Ascending aorta (tissue), 2 donors: ENCODE measurements around the gene LRP5. TPM values are rescaled to one million over a fixed set of nuclear protein-coding genes. Genes with fewer than 3 reads are reported as not detected.
"Not testable (repeated sequence)": the region's sequence is repeated elsewhere in the genome, so short reads cannot be mapped to it uniquely, and the experiment has no call there.

Source experiments
- DNase-seq, 2 donors: peaks; one replicate each; pipeline ENCODE4 v3.0.0-alpha.2; 2019; ENCODE audit warnings: low spot score in 2 of 2
- H3K27ac ChIP-seq, 2 donors: fragments of 200-600 bp; sonication (generic); one replicate each; pipeline ENCODE4 v1.5.1; 2016 to 2017; ENCODE audit warnings: mild to moderate bottlenecking in 1 of 2
- H3K27me3 ChIP-seq: fragments of 200-600 bp; sonication (generic); one replicate; pipeline ENCODE4 v1.5.1; 2017
- H3K36me3 ChIP-seq, 2 donors: fragments of 200-600 bp; sonication (generic); one replicate each; pipeline ENCODE4 v1.5.1; 2016
- H3K4me1 ChIP-seq, 2 donors: fragments of 200-600 bp; sonication (generic); one replicate each; pipeline ENCODE4 v1.5.1; 2016 to 2017; ENCODE audit warnings: mild to moderate bottlenecking in 1 of 2
- H3K4me3 ChIP-seq, 2 donors: fragments of 200-600 bp; sonication (generic); one replicate each; pipeline ENCODE4 v1.5.1; 2016 to 2017; ENCODE audit warnings: mild to moderate bottlenecking in 1 of 2
- H3K9me3 ChIP-seq, 2 donors: fragments of 200-600 bp; sonication (generic); one replicate each; pipeline ENCODE4 v1.5.1; 2016
- intact Hi-C: fragments of 100-400 bp; cut with DNase I; formaldehyde crosslinking; loops from one replicate; pipeline ENCODE4 v1.15.1; 2023
- total RNA-seq: library from RNA; depleted of rRNA; stranded (reverse); fragments of >200 nt; gene quantifications from one replicate; pipeline ENCODE4 v1.1.0, GENCODE V29; 2016
- TF ChIP-seq, protein P1 (sequence below), 3 experiments: fragments of 200-600 bp in 2 of 3; fragments of 450-650 bp in 1 of 3; sonication (generic) in 2 of 3; IDR thresholded peaks; one replicate each; pipeline ENCODE4 v1.5.1; 2016 to 2019; ENCODE audit warnings: antibody characterized with exemption in 3 of 3, mild to moderate bottlenecking in 1 of 3, moderate library complexity in 1 of 3

LRP5 gene
- total RNA-seq, 1 donor from 2014 or later, result 130 TPM

GRCh38 chr11:68343761-68344256 is 31.4 kb downstream of the LRP5 start:
- no peak for DNase-seq
- Histone ChIP-seq H3K4me1 (peaks cover 20 to 63% of the 10 kb centered on the region in 2 donors), H3K27ac (peak overlapping the region; percentile 79 to 83), H3K36me3 (peaks cover 5 to 6% of the 10 kb centered on the region in 2 donors), H3K27me3 (no peaks in the 10 kb centered on the region), H3K9me3 (no peaks in the 10 kb centered on the region), H3K4me3 (no peak overlapping the region)
- intact Hi-C loops, result loop anchor here (5.0 kb wide), 1 partner anchor 38 kb away; no protein-coding TSS in a partner anchor
- TF ChIP-seq, protein P1, sequence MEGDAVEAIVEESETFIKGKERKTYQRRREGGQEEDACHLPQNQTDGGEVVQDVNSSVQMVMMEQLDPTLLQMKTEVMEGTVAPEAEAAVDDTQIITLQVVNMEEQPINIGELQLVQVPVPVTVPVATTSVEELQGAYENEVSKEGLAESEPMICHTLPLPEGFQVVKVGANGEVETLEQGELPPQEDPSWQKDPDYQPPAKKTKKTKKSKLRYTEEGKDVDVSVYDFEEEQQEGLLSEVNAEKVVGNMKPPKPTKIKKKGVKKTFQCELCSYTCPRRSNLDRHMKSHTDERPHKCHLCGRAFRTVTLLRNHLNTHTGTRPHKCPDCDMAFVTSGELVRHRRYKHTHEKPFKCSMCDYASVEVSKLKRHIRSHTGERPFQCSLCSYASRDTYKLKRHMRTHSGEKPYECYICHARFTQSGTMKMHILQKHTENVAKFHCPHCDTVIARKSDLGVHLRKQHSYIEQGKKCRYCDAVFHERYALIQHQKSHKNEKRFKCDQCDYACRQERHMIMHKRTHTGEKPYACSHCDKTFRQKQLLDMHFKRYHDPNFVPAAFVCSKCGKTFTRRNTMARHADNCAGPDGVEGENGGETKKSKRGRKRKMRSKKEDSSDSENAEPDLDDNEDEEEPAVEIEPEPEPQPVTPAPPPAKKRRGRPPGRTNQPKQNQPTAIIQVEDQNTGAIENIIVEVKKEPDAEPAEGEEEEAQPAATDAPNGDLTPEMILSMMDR (IDR thresholded peaks at IDR 0.05), result no peak

GRCh38 chr11:68344821-68345220 is 32.4 kb downstream of the LRP5 start:
- not testable (repeated sequence) for H3K27ac ChIP-seq, H3K9me3 ChIP-seq, H3K4me3 ChIP-seq, DNase-seq, H3K27me3 ChIP-seq, H3K36me3 ChIP-seq
- peaks cover 20 to 63% of the 10 kb centered on the region in 2 donors for H3K4me1 ChIP-seq
- intact Hi-C loops, result loop anchor here (5.0 kb wide), 1 partner anchor 37 kb away; no protein-coding TSS in a partner anchor

- peaks cover 15 to 64% of the 10 kb centered on the region in 2 donors for H3K4me1 ChIP-seq
- peak overlapping the region; percentile 45 to 61 for H3K27ac ChIP-seq
- TF ChIP-seq, protein P1 (IDR thresholded peaks at IDR 0.05), result no peak
- intact Hi-C loops, result no loop called here
- H3K27me3 ChIP-seq, result no peaks in the 10 kb centered on the region
- H3K4me3 ChIP-seq, result peak overlapping the region in 1 of 2 donors; percentile 27
- peaks cover 8 to 12% of the 10 kb centered on the region in 2 donors for H3K36me3 ChIP-seq
- no peaks in the 10 kb centered on the region for H3K9me3 ChIP-seq
- DNase-seq, result no peak
Observed at GRCh38 chr11:68345776-68346461, 33.5 kb downstream of the LRP5 start.

- peak overlapping the region in 1 of 2 donors; percentile 27 for H3K4me3 ChIP-seq
- H3K9me3 ChIP-seq, result no peaks in the 10 kb centered on the region
- peaks cover 8 to 12% of the 10 kb centered on the region in 2 donors for H3K36me3 ChIP-seq
- H3K4me1 ChIP-seq, result peaks cover 12 to 65% of the 10 kb centered on the region in 2 donors
- peak overlapping the region; percentile 45 to 61 for H3K27ac ChIP-seq
- TF ChIP-seq, protein P1 (IDR thresholded peaks at IDR 0.05), result no peak
- no peak for DNase-seq
- intact Hi-C loops, result no loop called here
- H3K27me3 ChIP-seq, result no peaks in the 10 kb centered on the region
Observed at GRCh38 chr11:68346462-68346790, 34.0 kb downstream of the LRP5 start.

GRCh38 chr11:68347345-68347744 is 35.0 kb downstream of the LRP5 start:
- H3K4me1 ChIP-seq, result peaks cover 13 to 64% of the 10 kb centered on the region in 2 donors

GRCh38 chr11:68347841-68348240 is 35.5 kb downstream of the LRP5 start:
- TF ChIP-seq, protein P1 (IDR thresholded peaks at IDR 0.05), result no peak
- Histone ChIP-seq H3K4me1 (peaks cover 14 to 64% of the 10 kb centered on the region in 2 donors), H3K9me3 (no peaks in the 10 kb centered on the region), H3K36me3 (peaks cover 8 to 12% of the 10 kb centered on the region in 2 donors), H3K4me3 (no peak overlapping the region), H3K27ac (peak overlapping the region in 1 of 2 donors; percentile 45), H3K27me3 (no peaks in the 10 kb centered on the region)
- DNase-seq, result no peak
- intact Hi-C loops, result no loop called here

More at GRCh38 chr11:68347345-68347744, 35.0 kb downstream of the LRP5 start:
- Histone ChIP-seq H3K9me3 (no peaks in the 10 kb centered on the region), H3K27me3 (no peaks in the 10 kb centered on the region), H3K27ac (peak overlapping the region in 1 of 2 donors; percentile 45), H3K36me3 (peaks cover 8 to 12% of the 10 kb centered on the region in 2 donors), H3K4me3 (no peak overlapping the region)
- DNase-seq, result no peak
- TF ChIP-seq, protein P1 (IDR thresholded peaks at IDR 0.05), result no peak
- intact Hi-C loops, result no loop called here
